ENCODE results near the gene CATSPER4.
"Not testable (repeated sequence)": the region's sequence is repeated elsewhere in the genome, so short reads cannot be mapped to it uniquely, and the experiment has no call there.

Gene CATSPER4

GRCh38 chr1:26221094-26221493 lies 30.7 kb downstream of the CATSPER4 start:
- Histone ChIP-seq H3K4me2 (ENCODE audit: low read depth, low read length) (no peak overlapping the region), H3K79me2 (ENCODE audit: low read length) (no peaks in the 10 kb centered on the region), H3K4me3 (ENCODE audit: low read length) (no peak overlapping the region), H3K9me2 (replicated peaks; ENCODE audit: insufficient read depth, low read length) (no peaks in the 10 kb centered on the region), H3K36me3 (replicated peaks; ENCODE audit: insufficient read depth, low read length) (no peaks in the 10 kb centered on the region), H3F3A (ENCODE audit: insufficient read depth, low read length) (no peaks in the 10 kb centered on the region), H3K4me1 (ENCODE audit: low read length) (no peaks in the 10 kb centered on the region), H2AFZ (ENCODE audit: low read length) (no peak overlapping the region), H4K20me1 (ENCODE audit: insufficient read depth, low read length) (no peaks in the 10 kb centered on the region), H3K27me3 (replicated peaks; ENCODE audit: insufficient read depth, low read length) (no peaks in the 10 kb centered on the region), H3K9me3 (replicated peaks; ENCODE audit: insufficient read depth, low read length) (no peaks in the 10 kb centered on the region), H3K27ac (ENCODE audit: low read length) (no peak overlapping the region), H3K9ac (ENCODE audit: low read length) (no peak overlapping the region)
- DNase-seq = no peak
- no peak for TF ChIP-seq EZH2 (optimal IDR thresholded peaks at IDR 0.05; ENCODE audit: low read depth, low read length)
- no peak for TF ChIP-seq CTCF (IDR thresholded peaks at IDR 0.05; ENCODE audit: low read length)
- no peak for TF ChIP-seq EZH2phosphoT487 (IDR thresholded peaks at IDR 0.05; ENCODE audit: low read length)

GRCh38 chr1:26224606-26225005 lies 34.2 kb downstream of the CATSPER4 start:
- Histone ChIP-seq H4K20me1 (ENCODE audit: insufficient read depth, low read length) (no peaks in the 10 kb centered on the region), H3F3A (ENCODE audit: insufficient read depth, low read length) (no peaks in the 10 kb centered on the region), H3K27ac (ENCODE audit: low read length) (no peak overlapping the region), H3K79me2 (ENCODE audit: low read length) (no peaks in the 10 kb centered on the region), H3K4me1 (ENCODE audit: low read length) (no peaks in the 10 kb centered on the region), H3K4me3 (ENCODE audit: low read length) (no peak overlapping the region), H3K27me3 (replicated peaks; ENCODE audit: insufficient read depth, low read length) (no peaks in the 10 kb centered on the region), H2AFZ (ENCODE audit: low read length) (peak overlapping the region; percentile 45; the same call in 1 of the 2 replicates), H3K9ac (ENCODE audit: low read length) (no peak overlapping the region), H3K36me3 (replicated peaks; ENCODE audit: insufficient read depth, low read length) (no peaks in the 10 kb centered on the region), H3K9me3 (replicated peaks; ENCODE audit: insufficient read depth, low read length) (no peaks in the 10 kb centered on the region), H3K4me2 (ENCODE audit: low read depth, low read length) (no peak overlapping the region), H3K9me2 (replicated peaks; ENCODE audit: insufficient read depth, low read length) (no peaks in the 10 kb centered on the region)
- TF ChIP-seq EZH2 (optimal IDR thresholded peaks at IDR 0.05; ENCODE audit: low read depth, low read length) (no peak), CTCF (IDR thresholded peaks at IDR 0.05; ENCODE audit: low read length) (no peak), EZH2phosphoT487 (IDR thresholded peaks at IDR 0.05; ENCODE audit: low read length) (no peak)
- DNase-seq = no peak

- Histone ChIP-seq H3K36me3 (replicated peaks; ENCODE audit: insufficient read depth, low read length) (no peaks in the 10 kb centered on the region), H3K27ac (ENCODE audit: low read length) (no peak overlapping the region), H3K4me3 (ENCODE audit: low read length) (peak overlapping the region; percentile 48; the same call in 1 of the 2 replicates), H3K4me2 (ENCODE audit: low read depth, low read length) (peak overlapping the region; percentile 65; the same call in 1 of the 2 replicates), H3K79me2 (ENCODE audit: low read length) (no peaks in the 10 kb centered on the region), H2AFZ (ENCODE audit: low read length) (peak overlapping the region; percentile 51; the same call in 1 of the 2 replicates), H3K9me3 (replicated peaks; ENCODE audit: insufficient read depth, low read length) (no peaks in the 10 kb centered on the region), H3K27me3 (replicated peaks; ENCODE audit: insufficient read depth, low read length) (no peaks in the 10 kb centered on the region), H3K9ac (ENCODE audit: low read length) (no peak overlapping the region), H3K9me2 (replicated peaks; ENCODE audit: insufficient read depth, low read length) (no peaks in the 10 kb centered on the region), H4K20me1 (ENCODE audit: insufficient read depth, low read length) (no peaks in the 10 kb centered on the region), H3F3A (ENCODE audit: insufficient read depth, low read length) (no peaks in the 10 kb centered on the region), H3K4me1 (ENCODE audit: low read length) (no peaks in the 10 kb centered on the region)
- TF ChIP-seq EZH2phosphoT487 (IDR thresholded peaks at IDR 0.05; ENCODE audit: low read length) = no peak
- TF ChIP-seq EZH2 (optimal IDR thresholded peaks at IDR 0.05; ENCODE audit: low read depth, low read length) = no peak
- no peak for TF ChIP-seq CTCF (IDR thresholded peaks at IDR 0.05; ENCODE audit: low read length)
- no peak for DNase-seq
Observed at GRCh38 chr1:26225033-26225831, 34.8 kb downstream of the CATSPER4 start.

- not testable (repeated sequence) for H3K27ac ChIP-seq (ENCODE audit: low read length); H3K4me3 ChIP-seq (ENCODE audit: low read length); H3K27me3 ChIP-seq (replicated peaks; ENCODE audit: insufficient read depth, low read length); H3K9ac ChIP-seq (ENCODE audit: low read length); H3K4me1 ChIP-seq (ENCODE audit: low read length); DNase-seq; H3K4me2 ChIP-seq (ENCODE audit: low read depth, low read length); H3F3A ChIP-seq (ENCODE audit: insufficient read depth, low read length); H3K36me3 ChIP-seq (replicated peaks; ENCODE audit: insufficient read depth, low read length); H4K20me1 ChIP-seq (ENCODE audit: insufficient read depth, low read length); H3K9me2 ChIP-seq (replicated peaks; ENCODE audit: insufficient read depth, low read length); H3K9me3 ChIP-seq (replicated peaks; ENCODE audit: insufficient read depth, low read length); H2AFZ ChIP-seq (ENCODE audit: low read length)
- peaks cover 14% of the 10 kb centered on the region for H3K79me2 ChIP-seq (ENCODE audit: low read length)
Observed at GRCh38 chr1:26230682-26231081, 40.3 kb downstream of the CATSPER4 start.
